ENCODE measurements around the gene APOA1.
"Not testable (repeated sequence)": the region's sequence is repeated elsewhere in the genome, so short reads cannot be mapped to it uniquely, and the experiment has no call there.

APOA1 gene

GRCh38 chr11:116804001-116804400, 33.4 kb downstream of the APOA1 start:
- Histone ChIP-seq H3K27ac (ENCODE audit: low read depth, low read length) (no peak overlapping the region), H3K4me1 (ENCODE audit: control insufficient read depth in 1 of 2, insufficient read depth in 2 of 2, low read length in 2 of 2) (peaks cover 15 to 20% of the 10 kb centered on the region in 2 donors), H3K9me3 (ENCODE audit: control insufficient read depth in 1 of 2, low read length in 2 of 2) (no peaks in the 10 kb centered on the region), H3K36me3 (ENCODE audit: control insufficient read depth in 1 of 2, insufficient read depth in 2 of 2, low read length in 2 of 2) (no peaks in the 10 kb centered on the region), H3K27me3 (ENCODE audit: control insufficient read depth in 1 of 2, insufficient read depth in 2 of 2, low read length in 2 of 2) (no peaks in the 10 kb centered on the region), H3K4me3 (ENCODE audit: low read depth in 1 of 2, low read length in 2 of 2) (no peak overlapping the region), H3K9ac (ENCODE audit: low read depth in 1 of 2, low read length in 2 of 2) (no peak overlapping the region)

GRCh38 chr11:116801662-116802061, 35.8 kb downstream of the APOA1 start:
- H3K4me1 ChIP-seq (ENCODE audit: control insufficient read depth in 1 of 2, insufficient read depth in 2 of 2, low read length in 2 of 2); H3K27ac ChIP-seq (ENCODE audit: low read depth, low read length); H3K9me3 ChIP-seq (ENCODE audit: control insufficient read depth in 1 of 2, low read length in 2 of 2); H3K36me3 ChIP-seq (ENCODE audit: control insufficient read depth in 1 of 2, insufficient read depth in 2 of 2, low read length in 2 of 2); H3K4me3 ChIP-seq (ENCODE audit: low read depth in 1 of 2, low read length in 2 of 2); H3K27me3 ChIP-seq (ENCODE audit: control insufficient read depth in 1 of 2, insufficient read depth in 2 of 2, low read length in 2 of 2); H3K9ac ChIP-seq (ENCODE audit: low read depth in 1 of 2, low read length in 2 of 2): not testable (repeated sequence)

- Histone ChIP-seq H3K4me1 (ENCODE audit: control insufficient read depth in 1 of 2, insufficient read depth in 2 of 2, low read length in 2 of 2) (peaks cover 0 to 3% of the 10 kb centered on the region in 2 donors), H3K9ac (ENCODE audit: low read depth in 1 of 2, low read length in 2 of 2) (no peak overlapping the region), H3K27ac (ENCODE audit: low read depth, low read length) (no peak overlapping the region), H3K36me3 (ENCODE audit: control insufficient read depth in 1 of 2, insufficient read depth in 2 of 2, low read length in 2 of 2) (no peaks in the 10 kb centered on the region), H3K27me3 (ENCODE audit: control insufficient read depth in 1 of 2, insufficient read depth in 2 of 2, low read length in 2 of 2) (no peaks in the 10 kb centered on the region), H3K4me3 (ENCODE audit: low read depth in 1 of 2, low read length in 2 of 2) (no peak overlapping the region), H3K9me3 (ENCODE audit: control insufficient read depth in 1 of 2, low read length in 2 of 2) (no peaks in the 10 kb centered on the region)
Measured at GRCh38 chr11:116800610-116801009, 36.8 kb downstream of the APOA1 start.

- H3K9ac ChIP-seq (ENCODE audit: low read depth in 1 of 2, low read length in 2 of 2) = no peak overlapping the region
- no peak overlapping the region for H3K4me3 ChIP-seq (ENCODE audit: low read depth in 1 of 2, low read length in 2 of 2)
- peaks cover 0 to 3% of the 10 kb centered on the region in 2 donors for H3K4me1 ChIP-seq (ENCODE audit: control insufficient read depth in 1 of 2, insufficient read depth in 2 of 2, low read length in 2 of 2)
- H3K36me3 ChIP-seq (ENCODE audit: control insufficient read depth in 1 of 2, insufficient read depth in 2 of 2, low read length in 2 of 2) = no peaks in the 10 kb centered on the region
- H3K9me3 ChIP-seq (ENCODE audit: control insufficient read depth in 1 of 2, low read length in 2 of 2) = no peaks in the 10 kb centered on the region
- no peak overlapping the region for H3K27ac ChIP-seq (ENCODE audit: low read depth, low read length)
- H3K27me3 ChIP-seq (ENCODE audit: control insufficient read depth in 1 of 2, insufficient read depth in 2 of 2, low read length in 2 of 2) = no peaks in the 10 kb centered on the region
Measured at GRCh38 chr11:116798368-116798767, 39.1 kb downstream of the APOA1 start.

GRCh38 chr11:116797816-116798215, 39.6 kb downstream of the APOA1 start:
- Histone ChIP-seq H3K36me3 (ENCODE audit: control insufficient read depth in 1 of 2, insufficient read depth in 2 of 2, low read length in 2 of 2) (no peaks in the 10 kb centered on the region), H3K27ac (ENCODE audit: low read depth, low read length) (no peak overlapping the region), H3K4me1 (ENCODE audit: control insufficient read depth in 1 of 2, insufficient read depth in 2 of 2, low read length in 2 of 2) (peaks cover 0 to 3% of the 10 kb centered on the region in 2 donors), H3K4me3 (ENCODE audit: low read depth in 1 of 2, low read length in 2 of 2) (no peak overlapping the region), H3K27me3 (ENCODE audit: control insufficient read depth in 1 of 2, insufficient read depth in 2 of 2, low read length in 2 of 2) (no peaks in the 10 kb centered on the region), H3K9ac (ENCODE audit: low read depth in 1 of 2, low read length in 2 of 2) (no peak overlapping the region), H3K9me3 (ENCODE audit: control insufficient read depth in 1 of 2, low read length in 2 of 2) (no peaks in the 10 kb centered on the region)

- peaks cover 4 to 7% of the 10 kb centered on the region in 2 donors for H3K4me1 ChIP-seq (ENCODE audit: control insufficient read depth in 1 of 2, insufficient read depth in 2 of 2, low read length in 2 of 2)
- H3K9me3 ChIP-seq (ENCODE audit: control insufficient read depth in 1 of 2, low read length in 2 of 2) = no peaks in the 10 kb centered on the region
- no peaks in the 10 kb centered on the region for H3K27me3 ChIP-seq (ENCODE audit: control insufficient read depth in 1 of 2, insufficient read depth in 2 of 2, low read length in 2 of 2)
- H3K4me3 ChIP-seq (ENCODE audit: low read depth in 1 of 2, low read length in 2 of 2) = no peak overlapping the region
- no peaks in the 10 kb centered on the region for H3K36me3 ChIP-seq (ENCODE audit: control insufficient read depth in 1 of 2, insufficient read depth in 2 of 2, low read length in 2 of 2)
- H3K27ac ChIP-seq (ENCODE audit: low read depth, low read length) = no peak overlapping the region
- H3K9ac ChIP-seq (ENCODE audit: low read depth in 1 of 2, low read length in 2 of 2) = no peak overlapping the region
Measured at GRCh38 chr11:116796548-116796947, 40.9 kb downstream of the APOA1 start.

- Histone ChIP-seq H3K9ac (ENCODE audit: low read depth in 1 of 2, low read length in 2 of 2) (no peak overlapping the region), H3K27ac (ENCODE audit: low read depth, low read length) (no peak overlapping the region), H3K9me3 (ENCODE audit: control insufficient read depth in 1 of 2, low read length in 2 of 2) (no peaks in the 10 kb centered on the region), H3K4me3 (ENCODE audit: low read depth in 1 of 2, low read length in 2 of 2) (no peak overlapping the region), H3K27me3 (ENCODE audit: control insufficient read depth in 1 of 2, insufficient read depth in 2 of 2, low read length in 2 of 2) (no peaks in the 10 kb centered on the region), H3K36me3 (ENCODE audit: control insufficient read depth in 1 of 2, insufficient read depth in 2 of 2, low read length in 2 of 2) (no peaks in the 10 kb centered on the region), H3K4me1 (ENCODE audit: control insufficient read depth in 1 of 2, insufficient read depth in 2 of 2, low read length in 2 of 2) (peaks cover 10 to 14% of the 10 kb centered on the region in 2 donors)
Measured at GRCh38 chr11:116794851-116795250, 42.6 kb downstream of the APOA1 start.

- Histone ChIP-seq H3K4me3 (ENCODE audit: low read depth in 1 of 2, low read length in 2 of 2) (no peak overlapping the region), H3K36me3 (ENCODE audit: control insufficient read depth in 1 of 2, insufficient read depth in 2 of 2, low read length in 2 of 2) (no peaks in the 10 kb centered on the region), H3K27me3 (ENCODE audit: control insufficient read depth in 1 of 2, insufficient read depth in 2 of 2, low read length in 2 of 2) (no peaks in the 10 kb centered on the region), H3K27ac (ENCODE audit: low read depth, low read length) (no peak overlapping the region), H3K9ac (ENCODE audit: low read depth in 1 of 2, low read length in 2 of 2) (no peak overlapping the region), H3K9me3 (ENCODE audit: control insufficient read depth in 1 of 2, low read length in 2 of 2) (no peaks in the 10 kb centered on the region), H3K4me1 (ENCODE audit: control insufficient read depth in 1 of 2, insufficient read depth in 2 of 2, low read length in 2 of 2) (peaks cover 11 to 16% of the 10 kb centered on the region in 2 donors)
Measured at GRCh38 chr11:116793772-116794097, 43.7 kb downstream of the APOA1 start.

- Histone ChIP-seq H3K9ac (ENCODE audit: low read depth in 1 of 2, low read length in 2 of 2) (no peak overlapping the region), H3K27me3 (ENCODE audit: control insufficient read depth in 1 of 2, insufficient read depth in 2 of 2, low read length in 2 of 2) (no peaks in the 10 kb centered on the region), H3K36me3 (ENCODE audit: control insufficient read depth in 1 of 2, insufficient read depth in 2 of 2, low read length in 2 of 2) (no peaks in the 10 kb centered on the region), H3K9me3 (ENCODE audit: control insufficient read depth in 1 of 2, low read length in 2 of 2) (no peaks in the 10 kb centered on the region), H3K4me1 (ENCODE audit: control insufficient read depth in 1 of 2, insufficient read depth in 2 of 2, low read length in 2 of 2) (peaks cover 17 to 21% of the 10 kb centered on the region in 2 donors), H3K27ac (ENCODE audit: low read depth, low read length) (no peak overlapping the region), H3K4me3 (ENCODE audit: low read depth in 1 of 2, low read length in 2 of 2) (no peak overlapping the region)
Measured at GRCh38 chr11:116792869-116793771, 44.3 kb downstream of the APOA1 start.

- no peaks in the 10 kb centered on the region for H3K27me3 ChIP-seq (ENCODE audit: control insufficient read depth in 1 of 2, insufficient read depth in 2 of 2, low read length in 2 of 2)
- H3K9me3 ChIP-seq (ENCODE audit: control insufficient read depth in 1 of 2, low read length in 2 of 2) = no peaks in the 10 kb centered on the region
- H3K27ac ChIP-seq (ENCODE audit: low read depth, low read length) = no peak overlapping the region
- no peaks in the 10 kb centered on the region for H3K36me3 ChIP-seq (ENCODE audit: control insufficient read depth in 1 of 2, insufficient read depth in 2 of 2, low read length in 2 of 2)
- no peak overlapping the region for H3K4me3 ChIP-seq (ENCODE audit: low read depth in 1 of 2, low read length in 2 of 2)
- H3K9ac ChIP-seq (ENCODE audit: low read depth in 1 of 2, low read length in 2 of 2) = no peak overlapping the region
- peaks cover 18 to 19% of the 10 kb centered on the region in 2 donors for H3K4me1 ChIP-seq (ENCODE audit: control insufficient read depth in 1 of 2, insufficient read depth in 2 of 2, low read length in 2 of 2)
Measured at GRCh38 chr11:116792144-116792868, 45.1 kb downstream of the APOA1 start.

Data from duodenal mucosa (tissue), 2 donors.